ENCODE results near the gene SMIM20.

DNA sequence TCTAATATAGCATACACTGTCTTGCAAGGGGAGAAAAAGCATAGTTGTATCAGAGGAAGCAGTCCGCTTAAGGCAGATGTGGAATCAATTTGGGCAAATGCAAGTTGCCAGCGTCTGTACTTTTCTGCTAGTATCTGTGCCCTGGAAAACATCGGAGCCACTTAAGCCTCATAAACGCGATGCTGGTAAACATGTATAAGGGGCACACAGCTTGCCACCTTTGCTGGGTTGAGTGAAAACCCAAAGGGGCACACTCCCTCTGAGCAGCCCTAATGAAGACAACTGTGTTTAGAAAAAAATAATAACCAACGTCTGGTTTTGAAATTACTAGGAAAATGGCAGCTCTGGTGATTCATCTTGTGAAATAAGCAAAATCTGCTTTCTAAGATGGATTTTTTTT, 24.3 kb downstream of the SMIM20 start:
- TF ChIP-seq, protein P1, sequence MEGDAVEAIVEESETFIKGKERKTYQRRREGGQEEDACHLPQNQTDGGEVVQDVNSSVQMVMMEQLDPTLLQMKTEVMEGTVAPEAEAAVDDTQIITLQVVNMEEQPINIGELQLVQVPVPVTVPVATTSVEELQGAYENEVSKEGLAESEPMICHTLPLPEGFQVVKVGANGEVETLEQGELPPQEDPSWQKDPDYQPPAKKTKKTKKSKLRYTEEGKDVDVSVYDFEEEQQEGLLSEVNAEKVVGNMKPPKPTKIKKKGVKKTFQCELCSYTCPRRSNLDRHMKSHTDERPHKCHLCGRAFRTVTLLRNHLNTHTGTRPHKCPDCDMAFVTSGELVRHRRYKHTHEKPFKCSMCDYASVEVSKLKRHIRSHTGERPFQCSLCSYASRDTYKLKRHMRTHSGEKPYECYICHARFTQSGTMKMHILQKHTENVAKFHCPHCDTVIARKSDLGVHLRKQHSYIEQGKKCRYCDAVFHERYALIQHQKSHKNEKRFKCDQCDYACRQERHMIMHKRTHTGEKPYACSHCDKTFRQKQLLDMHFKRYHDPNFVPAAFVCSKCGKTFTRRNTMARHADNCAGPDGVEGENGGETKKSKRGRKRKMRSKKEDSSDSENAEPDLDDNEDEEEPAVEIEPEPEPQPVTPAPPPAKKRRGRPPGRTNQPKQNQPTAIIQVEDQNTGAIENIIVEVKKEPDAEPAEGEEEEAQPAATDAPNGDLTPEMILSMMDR (IDR thresholded peaks at IDR 0.05; ENCODE audit: low read depth, low read length), result no peak
- no peak for TF ChIP-seq EZH2phosphoT487 (IDR thresholded peaks at IDR 0.05; ENCODE audit: low read depth)
